SU-DHL-6 (cell line): ENCODE data around the gene TMEM100.

Experiments used
- H2AFZ ChIP-seq: fragments of 200-600 bp; sonication (generic); 2 replicates; pipeline ENCODE4 v1.6.1; 2014; ENCODE audit warnings: low read depth, mild to moderate bottlenecking, moderate library complexity, mixed read lengths, antibody characterized with exemption, low read length; ENCODE audit not compliant: severe bottlenecking
- H3F3A ChIP-seq: fragments of 200-600 bp; shearing (Covaris generic); 2 replicates; pipeline ENCODE4 v1.6.0; 2016; ENCODE audit warnings: antibody characterized with exemption, mild to moderate bottlenecking; ENCODE audit not compliant: insufficient read depth
- H3K27ac ChIP-seq: fragments of 200-600 bp; sonication (generic); 2 replicates; pipeline ENCODE4 v1.5.1; 2016; ENCODE audit warnings: low read depth, mild to moderate bottlenecking, low read length, moderate library complexity, mixed read lengths
- H3K27me3 ChIP-seq: fragments of 200-600 bp; sonication (generic), shearing (Covaris generic); 2 replicates; pipeline ENCODE4 v1.6.0; 2014; ENCODE audit warnings: mild to moderate bottlenecking, low read length
- H3K36me3 ChIP-seq: fragments of 200-600 bp; sonication (generic); 2 replicates; pipeline ENCODE4 v1.6.1; 2014; ENCODE audit warnings: mild to moderate bottlenecking, low read length, mixed read lengths
- H3K4me2 ChIP-seq: fragments of 300-600, 200-600 bp; shearing (Covaris generic), sonication (generic); 2 replicates; pipeline ENCODE4 v1.6.0; 2014; ENCODE audit warnings: low read length, low read depth, mild to moderate bottlenecking; ENCODE audit not compliant: poor library complexity, severe bottlenecking
- H3K4me3 ChIP-seq: fragments of 200-600 bp; sonication (generic); 2 replicates; pipeline ENCODE4 v1.5.1; 2014; ENCODE audit warnings: antibody characterized with exemption, low read length, mild to moderate bottlenecking, mixed read lengths; ENCODE audit not compliant: insufficient read depth, poor library complexity, severe bottlenecking
- H3K79me2 ChIP-seq: fragments of 200-600 bp; sonication (generic); 2 replicates; pipeline ENCODE4 v1.6.1; 2014; ENCODE audit warnings: mild to moderate bottlenecking, low read length, moderate library complexity; ENCODE audit not compliant: insufficient read depth
- H3K9ac ChIP-seq: fragments of 200-600 bp; sonication (generic); 2 replicates; pipeline ENCODE4 v1.7.0; 2014; ENCODE audit warnings: mild to moderate bottlenecking, low read length
- H3K9me2 ChIP-seq: fragments of 200-600 bp; sonication (generic); replicated peaks from 2 replicates; pipeline ENCODE4 v1.6.1; 2014; ENCODE audit warnings: low read length; ENCODE audit not compliant: insufficient read depth
- H3K9me3 ChIP-seq: fragments of 200-600 bp; sonication (generic); 2 replicates; pipeline ENCODE4 v1.6.1; 2014; ENCODE audit warnings: low read length, mixed read lengths; ENCODE audit not compliant: insufficient read depth
- H4K20me1 ChIP-seq: fragments of 200-600 bp; sonication (generic); 2 replicates; pipeline ENCODE4 v1.6.1; 2014; ENCODE audit warnings: low read depth, mild to moderate bottlenecking, antibody characterized with exemption, low read length, moderate library complexity, mixed read lengths
- EZH2phosphoT487 ChIP-seq: fragments of 200-600 bp; sonication (generic), shearing (Covaris generic); conservative IDR thresholded peaks from 2 replicates; pipeline ENCODE4 v1.6.1; 2018; ENCODE audit warnings: mild to moderate bottlenecking, antibody characterized with exemption, low read length, moderate library complexity, mixed read lengths
- TF ChIP-seq, protein P1 (sequence below): fragments of 200-600 bp; sonication (generic); IDR thresholded peaks from one replicate; pipeline ENCODE4 v1.5.1; 2017; ENCODE audit warnings: antibody characterized with exemption, mild to moderate bottlenecking, low read length, moderate library complexity; ENCODE audit not compliant: insufficient read depth, poor library complexity, severe bottlenecking

The TMEM100 gene

GRCh38 chr17:55769625-55770000 is 46.9 kb upstream of the TMEM100 start:
- Histone ChIP-seq H3K4me3 (no peak overlapping the region), H3K9ac (no peak overlapping the region), H3K4me2 (no peak overlapping the region), H3K27ac (no peak overlapping the region), H3K36me3 (no peaks in the 10 kb centered on the region), H3K27me3 (no peaks in the 10 kb centered on the region), H2AFZ (no peak overlapping the region), H4K20me1 (no peaks in the 10 kb centered on the region), H3F3A (no peaks in the 10 kb centered on the region), H3K9me3 (no peaks in the 10 kb centered on the region), H3K9me2 (no peaks in the 10 kb centered on the region), H3K79me2 (no peaks in the 10 kb centered on the region)
- TF ChIP-seq, protein P1, sequence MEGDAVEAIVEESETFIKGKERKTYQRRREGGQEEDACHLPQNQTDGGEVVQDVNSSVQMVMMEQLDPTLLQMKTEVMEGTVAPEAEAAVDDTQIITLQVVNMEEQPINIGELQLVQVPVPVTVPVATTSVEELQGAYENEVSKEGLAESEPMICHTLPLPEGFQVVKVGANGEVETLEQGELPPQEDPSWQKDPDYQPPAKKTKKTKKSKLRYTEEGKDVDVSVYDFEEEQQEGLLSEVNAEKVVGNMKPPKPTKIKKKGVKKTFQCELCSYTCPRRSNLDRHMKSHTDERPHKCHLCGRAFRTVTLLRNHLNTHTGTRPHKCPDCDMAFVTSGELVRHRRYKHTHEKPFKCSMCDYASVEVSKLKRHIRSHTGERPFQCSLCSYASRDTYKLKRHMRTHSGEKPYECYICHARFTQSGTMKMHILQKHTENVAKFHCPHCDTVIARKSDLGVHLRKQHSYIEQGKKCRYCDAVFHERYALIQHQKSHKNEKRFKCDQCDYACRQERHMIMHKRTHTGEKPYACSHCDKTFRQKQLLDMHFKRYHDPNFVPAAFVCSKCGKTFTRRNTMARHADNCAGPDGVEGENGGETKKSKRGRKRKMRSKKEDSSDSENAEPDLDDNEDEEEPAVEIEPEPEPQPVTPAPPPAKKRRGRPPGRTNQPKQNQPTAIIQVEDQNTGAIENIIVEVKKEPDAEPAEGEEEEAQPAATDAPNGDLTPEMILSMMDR = no peak
- TF ChIP-seq EZH2phosphoT487 = no peak

DNA sequence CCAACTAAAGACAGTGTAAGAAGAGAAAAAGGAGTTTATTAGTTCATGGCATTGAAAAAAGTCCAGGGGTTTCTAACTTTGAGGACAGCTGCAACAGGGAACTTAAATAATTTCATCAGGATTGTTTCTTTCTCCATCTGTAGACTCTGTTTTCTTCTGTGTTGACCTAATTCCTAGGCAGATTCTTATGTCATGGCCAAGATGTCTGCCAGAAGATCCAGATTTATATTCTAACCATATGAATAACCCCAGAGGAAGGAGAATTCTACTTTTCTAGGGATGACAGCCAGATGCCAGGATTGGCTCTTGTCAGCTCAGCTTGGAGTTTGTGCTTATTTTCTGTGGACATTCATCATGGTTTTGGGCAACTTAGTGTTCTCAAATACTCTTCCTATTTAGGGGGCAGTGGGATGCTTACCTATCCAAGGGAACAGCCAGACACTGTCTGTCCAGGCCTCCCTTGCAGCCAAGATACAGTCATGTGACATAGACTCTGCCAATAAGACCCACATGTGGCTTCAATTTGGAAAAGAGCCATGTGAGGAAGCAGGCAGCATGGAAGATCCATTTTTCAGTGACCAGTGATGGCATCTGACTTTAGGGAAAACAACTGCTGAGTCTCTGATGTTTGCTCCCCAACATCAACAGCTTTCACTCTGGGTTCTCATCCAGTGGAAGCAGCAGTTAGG is 46.4 kb upstream of the TMEM100 start:
- no peak overlapping the region for H3K9ac ChIP-seq
- H3K4me3 ChIP-seq = no peak overlapping the region
- no peaks in the 10 kb centered on the region for H4K20me1 ChIP-seq
- no peaks in the 10 kb centered on the region for H3K9me3 ChIP-seq
- H3K36me3 ChIP-seq = no peaks in the 10 kb centered on the region
- H3K4me2 ChIP-seq = no peak overlapping the region
- TF ChIP-seq, protein P1 = no peak
- TF ChIP-seq EZH2phosphoT487 = no peak
- no peak overlapping the region for H3K27ac ChIP-seq
- H3K79me2 ChIP-seq = no peaks in the 10 kb centered on the region
- H2AFZ ChIP-seq = no peak overlapping the region
- H3K27me3 ChIP-seq = no peaks in the 10 kb centered on the region
- no peaks in the 10 kb centered on the region for H3F3A ChIP-seq
- H3K9me2 ChIP-seq = no peaks in the 10 kb centered on the region

DNA sequence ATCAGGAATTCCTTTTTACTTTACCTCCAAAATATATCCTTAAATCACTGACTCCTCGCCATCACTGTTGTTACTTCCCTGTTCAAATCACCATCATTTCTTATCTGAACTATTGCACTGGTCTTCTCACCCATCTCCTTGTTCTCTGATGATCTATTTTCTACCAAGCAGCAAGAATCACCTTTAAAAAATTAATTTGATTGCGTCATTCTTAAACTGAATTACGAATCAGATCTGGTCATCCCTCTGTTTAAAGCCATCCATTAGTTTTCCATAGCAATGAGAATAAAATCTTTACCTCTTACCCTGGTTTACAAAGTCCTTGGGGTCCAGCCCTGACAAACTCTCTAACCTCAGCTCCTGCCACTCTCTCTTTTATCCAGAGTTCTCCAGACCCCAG is 42.8 kb upstream of the TMEM100 start:
- H2AFZ ChIP-seq = no peak overlapping the region
- TF ChIP-seq, protein P1 = no peak
- TF ChIP-seq EZH2phosphoT487 = no peak
- no peak overlapping the region for H3K4me2 ChIP-seq
- no peak overlapping the region for H3K27ac ChIP-seq
- H3K9me3 ChIP-seq = no peaks in the 10 kb centered on the region
- no peaks in the 10 kb centered on the region for H3K27me3 ChIP-seq
- no peaks in the 10 kb centered on the region for H3K36me3 ChIP-seq
- no peaks in the 10 kb centered on the region for H4K20me1 ChIP-seq
- H3F3A ChIP-seq = no peaks in the 10 kb centered on the region
- H3K9ac ChIP-seq = no peak overlapping the region
- no peak overlapping the region for H3K4me3 ChIP-seq
- no peaks in the 10 kb centered on the region for H3K79me2 ChIP-seq
- no peaks in the 10 kb centered on the region for H3K9me2 ChIP-seq
